DMS79 (cell line): ENCODE results near the gene GON7.
"Not testable (repeated sequence)": the region's sequence is repeated elsewhere in the genome, so short reads cannot be mapped to it uniquely, and the experiment has no call there.

Source experiments
- DNase-seq: peaks from one replicate; lab custom pipeline; 2025; lab: John Stamatoyannopoulos, UW

The GON7 gene

GRCh38 chr14:93199031-93199430, 7.8 kb downstream of the GON7 start:
- DNase-seq = no peak

- no peak for DNase-seq
These were observed 11.4 kb downstream of the GON7 start for GRCh38 chr14:93195316-93195999.

GRCh38 chr14:93186956-93187355, 19.9 kb downstream of the GON7 start:
- no peak for DNase-seq

GRCh38 chr14:93186466-93186865, 20.4 kb downstream of the GON7 start:
- DNase-seq = no peak

GRCh38 chr14:93185349-93185720, 21.5 kb downstream of the GON7 start:
- no peak for DNase-seq

GRCh38 chr14:93184391-93185348, 22.2 kb downstream of the GON7 start, which contains the start of the genes LYSET and MOAP1:
LYSET (plus strand) TSS chr14:93185317; CDS start chr14:93185406, 89 bp downstream.
MOAP1 (minus strand) TSS chr14:93184897; CDS start chr14:93184242, 655 bp downstream.
- peak; percentile 76 for DNase-seq

- DNase-seq = peak; percentile 19
These were observed 23.1 kb downstream of the GON7 start for GRCh38 chr14:93183596-93184317.

- no peak for DNase-seq
These were observed 31.4 kb downstream of the GON7 start for GRCh38 chr14:93175492-93175891.

GRCh38 chr14:93174731-93175130, 32.1 kb downstream of the GON7 start:
- not testable (repeated sequence) for DNase-seq

- DNase-seq = no peak
These were observed 32.9 kb downstream of the GON7 start for GRCh38 chr14:93173943-93174395.

GRCh38 chr14:93171376-93171775, 35.5 kb downstream of the GON7 start:
- no peak for DNase-seq

GRCh38 chr14:93170141-93170540, 36.7 kb downstream of the GON7 start:
- DNase-seq = not testable (repeated sequence)

- DNase-seq = not testable (repeated sequence)
These were observed 37.2 kb downstream of the GON7 start for GRCh38 chr14:93169619-93170018.

- not testable (repeated sequence) for DNase-seq
These were observed 38.3 kb downstream of the GON7 start for GRCh38 chr14:93168610-93169009.

- DNase-seq = not testable (repeated sequence)
These were observed 41.3 kb downstream of the GON7 start for GRCh38 chr14:93165271-93166265.

GRCh38 chr14:93163564-93163963, 43.3 kb downstream of the GON7 start:
- DNase-seq = no peak

- DNase-seq = no peak
These were observed 45.4 kb downstream of the GON7 start for GRCh38 chr14:93161411-93161940.

- no peak for DNase-seq
These were observed 46.5 kb downstream of the GON7 start for GRCh38 chr14:93160353-93160801.

- not testable (repeated sequence) for DNase-seq
These were observed 47.1 kb downstream of the GON7 start for GRCh38 chr14:93159625-93160352.

GRCh38 chr14:93158349-93158748, 48.5 kb downstream of the GON7 start:
- not testable (repeated sequence) for DNase-seq
